A549 (cell line): ENCODE measurements around the gene SH2B2.

Experiments used
- BHLHE40 ChIP-seq: IDR thresholded peaks from 2 replicates; pipeline ENCODE4 v1.6.1; 2012; ENCODE audit warnings: low read depth, low read length, inconsistent platforms
- CBX8 ChIP-seq: fragments of 200-600 bp; sonication (generic); IDR thresholded peaks from 2 replicates; pipeline ENCODE4 v1.6.1; 2016
- CEBPB ChIP-seq, 2 experiments: fragments of >200 bp in 1 of 2; sonication (Bioruptor Twin) in 1 of 2; formaldehyde crosslinking in 1 of 2; IDR thresholded peaks; 2 replicates each; pipeline ENCODE4 v1.6.1; 2012 to 2016
- CTCF ChIP-seq: fragments of >200 bp; sonication (Bioruptor Twin); formaldehyde crosslinking; IDR thresholded peaks from 3 replicates; pipeline ENCODE4 v1.5.1; 2016
- E2F6 ChIP-seq: IDR thresholded peaks from 2 replicates; pipeline ENCODE4 v1.6.1; 2012; ENCODE audit warnings: low read depth, borderline replicate concordance
- FOSL2 ChIP-seq, 2 experiments: fragments of 450-650 bp in 1 of 2; fragments of >200 bp in 1 of 2; sonication (Bioruptor Twin) in 1 of 2; formaldehyde crosslinking; IDR thresholded peaks; 2 replicates each; pipeline versions ENCODE4 v1.5.0 to v1.6.1; 2016 to 2020; ENCODE audit warnings: mild to moderate bottlenecking in 1 of 2, moderate library complexity in 1 of 2
- JUNB ChIP-seq: fragments of >200 bp; sonication (Bioruptor Twin); formaldehyde crosslinking; IDR thresholded peaks from 2 replicates; pipeline ENCODE4 v1.6.1; 2016
- MAFK ChIP-seq: fragments of 450-650 bp; IDR thresholded peaks from 2 replicates; pipeline ENCODE4 v1.6.1; 2014; ENCODE audit not compliant: partially characterized antibody
- PBX3 ChIP-seq: IDR thresholded peaks from 2 replicates; pipeline ENCODE4 v1.6.1; 2012
- POLR2A ChIP-seq: IDR thresholded peaks from 2 replicates; pipeline ENCODE4 v1.6.1; 2012; ENCODE audit warnings: mild to moderate bottlenecking, low read length
- RAD21 ChIP-seq, 2 experiments: fragments of >200 bp in 1 of 2; sonication (Bioruptor Twin) in 1 of 2; formaldehyde crosslinking in 1 of 2; IDR thresholded peaks in 1 of 2; conservative IDR thresholded peaks in 1 of 2; 2 replicates in 1 of 2; 3 replicates in 1 of 2; pipeline ENCODE4 v1.6.1; 2012 to 2018; ENCODE audit warnings: inconsistent platforms in 1 of 2
- REST ChIP-seq: fragments of 200-600 bp; sonication (generic); IDR thresholded peaks from 2 replicates; pipeline ENCODE4 v1.6.1; 2016; ENCODE audit warnings: antibody characterized with exemption, mild to moderate bottlenecking, moderate library complexity

- no peak for TF ChIP-seq CTCF
- TF ChIP-seq JUNB: no peak
- TF ChIP-seq MAFK: no peak
- TF ChIP-seq PBX3: no peak
- TF ChIP-seq POLR2A: no peak
- no peak for TF ChIP-seq E2F6
- TF ChIP-seq RAD21 (conservative IDR thresholded peaks at IDR 0.05 in 1 of 2, IDR thresholded peaks at IDR 0.05 in 1 of 2): no peak
- TF ChIP-seq BHLHE40: no peak
- no peak for TF ChIP-seq CEBPB (IDR thresholded peaks at IDR 0.05)
- TF ChIP-seq REST: no peak
- TF ChIP-seq CBX8: no peak
- no peak for TF ChIP-seq FOSL2 (IDR thresholded peaks at IDR 0.05)
- TF ChIP-seq FOSL2 (CRISPR knock-in tag; IDR thresholded peaks at IDR 0.05): no peak
Measured at GRCh38 chr7:102271158-102271798, 15.4 kb upstream of the SH2B2 start.
